ENCODE data around the gene SYNPO2. TPM values are rescaled to one million over a fixed set of nuclear protein-coding genes. Genes with fewer than 3 reads are reported as not detected.

The SYNPO2 gene
- total RNA-seq, 1 donor from 2014 or later = 0.26 TPM

GRCh38 chr4:118983293-118983692, 94.6 kb downstream of the SYNPO2 start:
- Histone ChIP-seq H3K4me3 (ENCODE audit: low read depth, low read length) (no peak overlapping the region), H3K27me3 (ENCODE audit: control insufficient read depth, insufficient read depth, low read length) (no peaks in the 10 kb centered on the region), H3K36me3 (ENCODE audit: control insufficient read depth, insufficient read depth, low read length) (no peaks in the 10 kb centered on the region)
- no peak for DNase-seq (ENCODE audit: low read depth)
- no peak for FAIRE-seq
- no peak for TF ChIP-seq CTCF (IDR thresholded peaks at IDR 0.05; ENCODE audit: insufficient read depth, low read length, severe bottlenecking)

GRCh38 chr4:118983831-118984230, 95.2 kb downstream of the SYNPO2 start:
- Histone ChIP-seq H3K36me3 (ENCODE audit: control insufficient read depth, insufficient read depth, low read length) (no peaks in the 10 kb centered on the region), H3K4me3 (ENCODE audit: low read depth, low read length) (no peak overlapping the region), H3K27me3 (ENCODE audit: control insufficient read depth, insufficient read depth, low read length) (no peaks in the 10 kb centered on the region)
- no peak for DNase-seq (ENCODE audit: low read depth)
- TF ChIP-seq CTCF (IDR thresholded peaks at IDR 0.05; ENCODE audit: insufficient read depth, low read length, severe bottlenecking) = no peak
- no peak for FAIRE-seq

- Histone ChIP-seq H3K27me3 (ENCODE audit: control insufficient read depth, insufficient read depth, low read length) (no peaks in the 10 kb centered on the region), H3K36me3 (ENCODE audit: control insufficient read depth, insufficient read depth, low read length) (no peaks in the 10 kb centered on the region), H3K4me3 (ENCODE audit: low read depth, low read length) (no peak overlapping the region)
- no peak for TF ChIP-seq CTCF (IDR thresholded peaks at IDR 0.05; ENCODE audit: insufficient read depth, low read length, severe bottlenecking)
- peak; percentile 76 for FAIRE-seq
- no peak for DNase-seq (ENCODE audit: low read depth)
Measured at GRCh38 chr4:118985170-118986000, 96.7 kb downstream of the SYNPO2 start.

- Histone ChIP-seq H3K4me3 (ENCODE audit: low read depth, low read length) (no peak overlapping the region), H3K27me3 (ENCODE audit: control insufficient read depth, insufficient read depth, low read length) (no peaks in the 10 kb centered on the region), H3K36me3 (ENCODE audit: control insufficient read depth, insufficient read depth, low read length) (no peaks in the 10 kb centered on the region)
- no peak for TF ChIP-seq CTCF (IDR thresholded peaks at IDR 0.05; ENCODE audit: insufficient read depth, low read length, severe bottlenecking)
- DNase-seq (ENCODE audit: low read depth) (no peak), FAIRE-seq (no peak)
Measured at GRCh38 chr4:118987959-118988634, 99.4 kb downstream of the SYNPO2 start.

- no peak overlapping the region for H3K4me3 ChIP-seq (ENCODE audit: low read depth, low read length)
- H3K36me3 ChIP-seq (ENCODE audit: control insufficient read depth, insufficient read depth, low read length) = no peaks in the 10 kb centered on the region
- DNase-seq (ENCODE audit: low read depth) (peak; percentile 21), FAIRE-seq (no peak)
- no peak for TF ChIP-seq CTCF (IDR thresholded peaks at IDR 0.05; ENCODE audit: insufficient read depth, low read length, severe bottlenecking)
- no peaks in the 10 kb centered on the region for H3K27me3 ChIP-seq (ENCODE audit: control insufficient read depth, insufficient read depth, low read length)
Measured at GRCh38 chr4:118988635-118988972, 100.0 kb downstream of the SYNPO2 start.
